ENCODE data around the gene MRGPRX4. TPM values are rescaled to one million over a fixed set of nuclear protein-coding genes. Genes with fewer than 3 reads are reported as not detected.

The MRGPRX4 gene
- total RNA-seq, 4 donors from 2014 or later = not detected

GRCh38 chr11:18144243-18144642 is 28.4 kb upstream of the MRGPRX4 start:
- no peak for DNase-seq (ENCODE audit: low spot score in 2 of 2)
- 56 to 70% methylated on average over 5 of the region's 5 CpGs for WGBS, 2 donors
- no peak overlapping the region for H3K4me3 ChIP-seq (ENCODE audit: low read depth, poor library complexity, severe bottlenecking)
- intact Hi-C loops (cut with DNase I; ENCODE audit: low total_unique reads) = no loop called here
- TF ChIP-seq, protein P1, sequence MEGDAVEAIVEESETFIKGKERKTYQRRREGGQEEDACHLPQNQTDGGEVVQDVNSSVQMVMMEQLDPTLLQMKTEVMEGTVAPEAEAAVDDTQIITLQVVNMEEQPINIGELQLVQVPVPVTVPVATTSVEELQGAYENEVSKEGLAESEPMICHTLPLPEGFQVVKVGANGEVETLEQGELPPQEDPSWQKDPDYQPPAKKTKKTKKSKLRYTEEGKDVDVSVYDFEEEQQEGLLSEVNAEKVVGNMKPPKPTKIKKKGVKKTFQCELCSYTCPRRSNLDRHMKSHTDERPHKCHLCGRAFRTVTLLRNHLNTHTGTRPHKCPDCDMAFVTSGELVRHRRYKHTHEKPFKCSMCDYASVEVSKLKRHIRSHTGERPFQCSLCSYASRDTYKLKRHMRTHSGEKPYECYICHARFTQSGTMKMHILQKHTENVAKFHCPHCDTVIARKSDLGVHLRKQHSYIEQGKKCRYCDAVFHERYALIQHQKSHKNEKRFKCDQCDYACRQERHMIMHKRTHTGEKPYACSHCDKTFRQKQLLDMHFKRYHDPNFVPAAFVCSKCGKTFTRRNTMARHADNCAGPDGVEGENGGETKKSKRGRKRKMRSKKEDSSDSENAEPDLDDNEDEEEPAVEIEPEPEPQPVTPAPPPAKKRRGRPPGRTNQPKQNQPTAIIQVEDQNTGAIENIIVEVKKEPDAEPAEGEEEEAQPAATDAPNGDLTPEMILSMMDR (IDR thresholded peaks at IDR 0.05) = no peak
- no peak for TF ChIP-seq POLR2A (IDR thresholded peaks at IDR 0.05)

DNA sequence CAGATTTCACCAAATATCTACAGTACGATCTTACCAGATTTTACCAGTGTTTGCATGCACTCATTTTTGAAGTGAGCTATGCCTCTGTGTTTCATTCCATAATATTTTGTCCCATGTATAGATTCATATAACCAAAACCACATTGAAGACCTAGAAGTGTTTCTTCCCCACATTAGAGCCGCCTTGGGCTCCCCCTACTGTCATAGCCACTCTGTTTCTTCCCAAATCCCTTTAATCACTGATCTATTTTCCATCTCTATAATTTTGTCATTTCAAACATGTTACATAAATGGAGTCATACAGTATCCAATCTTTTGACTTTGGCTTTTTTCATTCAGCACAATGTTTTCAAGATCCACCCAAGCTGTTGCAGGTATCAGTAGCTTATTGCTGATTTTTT is 27.6 kb upstream of the MRGPRX4 start:
- 55 to 69% methylated on average over 2 of the region's 2 CpGs for WGBS, 2 donors

DNA sequence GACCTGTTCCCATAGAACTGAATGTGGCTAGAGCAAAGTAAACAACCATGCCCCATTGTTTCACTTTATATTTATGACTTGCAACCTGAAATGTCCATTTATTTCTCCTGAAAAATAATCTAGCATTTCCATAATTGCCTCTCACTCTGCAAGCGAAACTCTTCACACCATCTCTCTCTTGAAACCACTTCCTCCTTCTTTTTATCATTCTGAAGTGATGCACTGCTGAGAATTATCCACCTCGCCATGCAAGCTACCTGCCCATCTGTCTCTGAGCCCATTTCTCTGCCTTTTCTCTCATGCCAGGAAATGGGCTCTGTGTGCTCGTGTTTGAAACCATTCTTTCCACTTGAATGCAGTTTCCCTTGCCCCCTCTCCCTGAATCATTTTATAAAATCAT is 26.8 kb upstream of the MRGPRX4 start:
- no peak overlapping the region for H3K4me3 ChIP-seq (ENCODE audit: low read depth, poor library complexity, severe bottlenecking)
- DNase-seq (ENCODE audit: low spot score in 2 of 2) = no peak
- intact Hi-C loops (cut with DNase I; ENCODE audit: low total_unique reads) = no loop called here
- TF ChIP-seq, protein P1 (IDR thresholded peaks at IDR 0.05) = no peak
- TF ChIP-seq POLR2A (IDR thresholded peaks at IDR 0.05) = no peak
- WGBS, 2 donors = 54 to 59% methylated on average over 3 of the region's 3 CpGs

More for the DNA sequence above, 27.6 kb upstream of the MRGPRX4 start:
- DNase-seq (ENCODE audit: low spot score in 2 of 2) = no peak
- no peak for TF ChIP-seq POLR2A (IDR thresholded peaks at IDR 0.05)
- TF ChIP-seq, protein P1 (IDR thresholded peaks at IDR 0.05) = no peak
- intact Hi-C loops (cut with DNase I; ENCODE audit: low total_unique reads) = no loop called here
- no peak overlapping the region for H3K4me3 ChIP-seq (ENCODE audit: low read depth, poor library complexity, severe bottlenecking)

DNA sequence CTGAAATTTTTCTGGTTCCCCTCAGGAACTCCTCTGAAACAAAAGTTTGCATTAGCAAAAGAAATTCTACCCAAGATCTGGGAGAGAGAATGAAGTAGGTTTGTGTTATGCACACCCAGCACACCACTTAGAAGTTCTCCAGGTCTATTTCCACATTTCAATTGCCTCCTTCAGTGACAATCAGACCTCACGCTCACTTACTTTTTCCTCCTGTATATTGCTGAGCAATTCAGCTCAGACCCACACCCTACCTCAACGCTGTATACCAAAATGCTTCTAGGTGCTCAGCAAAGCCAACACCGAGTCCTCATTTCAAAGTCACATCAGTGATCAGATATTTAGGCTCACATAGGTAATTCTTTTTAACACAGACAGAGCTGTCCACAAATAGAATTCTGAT is 21.1 kb upstream of the MRGPRX4 start:
- intact Hi-C loops (cut with DNase I; ENCODE audit: low total_unique reads) = no loop called here
- WGBS, 2 donors = 87 to 89% methylated on average over 3 of the region's 3 CpGs
- H3K4me3 ChIP-seq (ENCODE audit: low read depth, poor library complexity, severe bottlenecking) = no peak overlapping the region
- DNase-seq (ENCODE audit: low spot score in 2 of 2) = no peak
- TF ChIP-seq, protein P1 (IDR thresholded peaks at IDR 0.05) = no peak
- TF ChIP-seq POLR2A (IDR thresholded peaks at IDR 0.05) = no peak

GRCh38 chr11:18168372-18168771 is 4.3 kb upstream of the MRGPRX4 start:
- intact Hi-C loops (cut with DNase I; ENCODE audit: low total_unique reads) = no loop called here
- TF ChIP-seq, protein P1 (IDR thresholded peaks at IDR 0.05) = no peak
- TF ChIP-seq POLR2A (IDR thresholded peaks at IDR 0.05) = no peak
- WGBS, 2 donors = 29 to 33% methylated on average over 1 of the region's 1 CpG
- H3K4me3 ChIP-seq (ENCODE audit: low read depth, poor library complexity, severe bottlenecking) = no peak overlapping the region
- no peak for DNase-seq (ENCODE audit: low spot score in 2 of 2)

DNA sequence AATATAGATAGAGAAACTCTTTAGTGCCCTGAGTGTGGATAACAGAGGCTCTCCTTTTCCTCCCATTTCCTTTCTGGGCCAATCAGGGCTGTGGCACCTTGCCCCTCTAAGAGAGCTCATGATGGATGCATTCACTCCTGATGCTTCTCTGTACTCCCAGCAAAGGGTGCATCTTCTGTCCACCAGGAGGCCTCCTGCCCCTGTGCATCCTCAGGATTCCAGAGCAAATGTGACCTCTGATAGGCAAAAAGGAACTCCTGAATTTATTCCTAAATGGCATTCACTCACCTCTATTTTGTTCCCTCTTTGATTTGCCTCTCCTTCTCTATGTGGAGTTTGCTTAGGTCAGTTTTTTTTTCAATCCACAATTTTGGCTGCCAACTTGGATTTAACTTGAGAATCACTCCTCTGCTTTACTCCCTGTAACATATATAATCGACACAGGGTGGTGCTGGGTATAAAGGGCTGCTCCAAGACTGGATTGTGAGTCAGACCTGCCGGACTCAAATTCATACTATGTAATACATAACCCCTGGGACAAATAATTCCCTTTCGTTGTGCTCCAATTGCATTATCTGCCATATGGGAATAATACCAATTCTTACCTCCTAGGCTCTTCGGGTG is 1.1 kb upstream of the MRGPRX4 start:
- no peak overlapping the region for H3K4me3 ChIP-seq (ENCODE audit: low read depth, poor library complexity, severe bottlenecking)
- WGBS, 2 donors = 32 to 58% methylated on average over 4 of the region's 4 CpGs
- intact Hi-C loops (cut with DNase I; ENCODE audit: low total_unique reads) = no loop called here
- no peak for DNase-seq (ENCODE audit: low spot score in 2 of 2)
- TF ChIP-seq, protein P1 (IDR thresholded peaks at IDR 0.05) = no peak
- TF ChIP-seq POLR2A (IDR thresholded peaks at IDR 0.05) = no peak
